HG03045 (cell line): Measurements from ENCODE around the gene NELFB.
"Not testable (repeated sequence)": the region's sequence is repeated elsewhere in the genome, so short reads cannot be mapped to it uniquely, and the experiment has no call there.

Source experiments
- ATAC-seq: cut with Tn5 transposase; IDR thresholded peaks from one replicate; pipeline ENCODE4 v1.9.1; 2021; ENCODE audit warnings: mild to moderate bottlenecking, moderate library complexity; ENCODE audit not compliant: unreplicated experiment

Gene NELFB

DNA sequence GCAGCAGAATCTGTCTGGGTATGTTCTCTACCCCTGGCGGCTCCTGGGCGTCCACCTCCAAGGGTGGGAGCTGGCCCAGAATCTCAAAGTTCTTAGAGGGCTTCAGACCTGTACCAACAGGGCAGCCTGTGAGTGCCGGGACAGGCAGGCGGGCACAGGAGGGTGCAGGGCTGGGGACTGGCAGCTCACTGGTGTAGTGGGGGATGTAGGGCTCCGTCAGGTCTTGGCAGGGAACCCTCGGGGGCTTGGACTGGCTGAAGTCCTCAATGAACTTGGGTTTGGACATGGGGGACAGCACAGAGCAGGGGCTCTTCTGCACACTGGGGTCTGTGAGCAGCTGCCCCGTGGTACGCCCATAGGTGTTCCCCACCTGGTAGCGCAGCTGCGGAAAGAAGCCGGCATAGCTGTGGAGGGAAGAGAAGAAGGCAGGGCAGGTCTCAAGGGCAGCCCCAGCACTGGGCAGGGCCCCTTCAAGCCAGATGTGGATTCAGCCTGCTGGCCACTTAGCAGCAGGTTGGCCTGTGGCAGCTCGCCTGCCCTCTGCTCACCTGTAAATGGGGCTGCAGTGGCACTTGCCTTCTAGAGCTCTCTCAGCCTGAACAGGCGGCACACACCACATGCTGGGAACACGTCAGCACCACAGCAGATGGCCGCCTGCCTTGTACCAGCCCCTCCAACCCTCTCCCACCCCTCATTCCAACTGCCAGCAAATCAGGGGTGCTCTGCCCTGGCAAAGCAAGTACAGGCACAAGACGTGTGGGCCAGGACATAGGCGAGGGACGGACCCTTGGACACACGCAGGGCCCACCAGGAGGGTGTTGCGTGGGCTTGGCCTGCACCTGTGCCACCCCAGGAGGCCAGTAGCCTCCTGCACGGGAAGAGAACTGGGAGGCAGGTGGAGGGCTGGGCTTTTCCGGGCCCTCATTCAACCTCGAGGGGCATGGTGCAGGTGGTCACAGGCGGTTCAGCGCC, 9.4 kb upstream of the NELFB start:
- no peak for ATAC-seq

GRCh38 chr9:137247135-137247915, 7.8 kb upstream of the NELFB start:
- no peak for ATAC-seq

GRCh38 chr9:137247916-137248175, 7.3 kb upstream of the NELFB start:
- no peak for ATAC-seq

GRCh38 chr9:137250329-137251193, 4.6 kb upstream of the NELFB start:
- no peak for ATAC-seq

GRCh38 chr9:137251194-137251461, 4.0 kb upstream of the NELFB start, which contains the start of gene STPG3:
Gene STPG3 (plus strand): TSS chr9:137251286. CDS start chr9:137251287, 1 bp downstream.
- no peak for ATAC-seq

DNA sequence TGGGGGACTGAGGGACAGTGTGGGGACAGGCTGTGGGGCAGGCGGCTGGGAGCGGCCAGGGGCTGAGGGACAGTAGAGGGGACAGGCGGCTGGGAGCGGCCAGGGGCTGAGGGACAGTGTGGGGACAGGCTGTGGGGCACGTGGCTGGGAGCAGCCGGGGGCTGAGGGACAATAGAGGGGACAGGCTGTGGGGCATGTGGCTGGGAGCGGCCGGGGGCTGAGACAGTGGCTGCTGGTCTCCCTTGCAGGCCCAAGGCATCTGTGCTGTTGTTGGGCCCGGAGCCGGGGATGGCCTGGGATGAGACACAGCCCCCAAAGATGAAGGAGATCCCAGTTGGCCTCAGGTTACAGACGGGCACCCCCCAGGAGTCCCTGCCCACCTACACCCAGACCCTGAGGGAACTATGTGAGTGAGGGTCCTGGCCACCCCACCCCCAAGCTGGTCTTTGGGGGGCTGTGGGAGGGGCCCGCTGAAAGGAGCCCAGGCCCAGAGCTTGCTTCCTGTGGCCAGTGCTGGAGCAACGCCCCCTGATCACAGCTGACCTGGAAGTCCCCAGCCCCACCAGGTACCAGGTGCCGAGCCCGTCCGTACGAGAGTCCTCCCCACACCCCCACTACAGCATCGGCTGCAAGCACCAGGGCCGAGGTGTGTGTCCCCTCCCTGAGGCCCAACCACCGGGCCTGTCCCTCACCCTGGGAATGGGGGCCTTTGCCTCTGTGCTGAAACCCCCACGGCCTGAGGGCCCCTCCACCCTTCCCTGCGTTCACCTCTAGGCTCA, 3.4 kb upstream of the NELFB start:
- ATAC-seq, result no peak

DNA sequence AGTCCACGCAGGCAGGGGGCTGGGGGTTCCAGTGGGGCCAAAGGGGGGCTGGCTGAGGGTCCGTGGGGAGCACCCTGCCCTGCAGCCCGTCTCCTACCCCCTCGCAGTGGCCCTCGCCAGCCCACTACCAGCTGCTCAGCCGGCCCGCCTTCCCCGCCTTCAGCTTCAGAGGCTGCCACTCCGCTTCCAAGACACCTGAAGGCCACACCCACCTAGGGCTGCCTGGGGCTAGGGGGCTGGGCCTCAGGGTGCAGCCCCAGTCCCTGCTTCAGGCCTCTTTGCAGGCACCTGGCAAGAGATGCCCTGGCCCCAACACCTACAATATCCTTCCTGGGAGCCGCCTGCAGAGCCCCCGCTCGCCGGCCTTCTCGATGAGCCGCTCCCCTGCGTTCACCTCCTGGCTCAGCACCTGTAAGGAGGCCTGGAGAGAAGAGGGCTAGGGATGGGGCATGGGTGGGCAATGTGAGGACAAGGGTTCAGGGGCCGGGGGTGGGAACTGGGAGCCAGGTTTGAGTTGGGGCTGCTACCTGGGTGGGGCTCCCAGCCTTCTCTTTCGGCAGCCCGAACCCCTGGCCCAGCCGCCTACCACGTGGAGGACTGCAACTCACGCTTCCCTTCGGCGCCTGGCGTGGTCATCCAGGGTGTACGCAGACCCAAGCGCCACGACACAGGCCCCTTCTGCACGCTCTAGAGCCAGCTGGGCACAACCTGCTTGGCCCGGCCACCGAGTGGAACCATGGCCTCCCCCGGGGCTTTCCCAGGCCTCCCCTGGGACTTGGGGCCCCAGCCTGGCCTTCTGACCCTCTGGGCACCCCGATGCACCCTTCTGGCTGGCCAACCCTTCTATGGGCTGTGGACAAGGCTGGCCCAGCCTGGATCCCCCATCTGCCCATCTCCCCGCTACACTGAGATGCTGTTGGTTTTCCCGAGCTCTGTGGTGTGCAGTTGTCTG, 2.3 kb upstream of the NELFB start:
- no peak for ATAC-seq

DNA sequence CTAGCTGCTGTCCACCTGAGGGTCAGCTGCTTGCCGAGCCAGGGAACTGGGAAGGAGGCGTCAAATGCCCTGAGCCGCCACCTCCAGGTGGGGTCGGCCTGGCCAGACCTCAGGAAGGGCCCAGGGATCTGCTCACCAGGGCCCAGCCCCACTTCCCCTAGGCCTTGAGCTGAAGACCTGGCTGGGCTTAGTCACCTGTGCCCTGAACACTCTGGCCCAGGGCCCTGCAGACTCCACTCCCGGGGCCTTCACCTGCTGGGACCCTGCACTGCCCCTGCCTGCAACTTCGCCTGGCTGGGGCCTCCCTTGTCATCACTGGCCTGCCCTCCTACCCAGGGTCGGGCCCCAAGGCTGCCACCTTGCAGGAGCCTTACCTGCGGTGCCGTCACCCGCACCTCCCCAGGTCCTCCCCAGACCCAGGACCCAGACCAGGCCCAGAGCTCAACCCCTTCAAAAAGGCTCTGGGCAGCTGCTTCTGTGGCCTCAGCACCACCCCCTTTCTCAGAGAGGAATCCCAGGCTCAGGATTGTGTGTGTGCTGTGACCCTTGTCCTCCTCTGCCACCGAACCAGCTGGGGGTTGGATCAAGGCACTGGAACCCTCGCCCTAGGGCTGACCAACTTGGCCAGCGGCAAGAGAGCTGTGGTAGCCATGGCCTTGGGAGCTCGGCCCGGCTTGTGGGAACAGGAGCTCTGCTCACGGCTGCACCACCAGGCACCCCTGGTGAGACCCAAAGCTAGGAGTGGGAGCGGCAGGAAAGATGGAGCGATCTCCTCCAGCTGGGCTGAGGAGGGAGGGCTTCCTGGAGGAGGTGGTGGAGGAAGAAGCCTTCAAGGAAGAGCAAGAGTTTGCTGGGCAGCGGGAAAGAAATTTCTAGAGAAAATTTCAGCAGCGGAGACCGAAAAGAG, 1.2 kb upstream of the NELFB start:
- ATAC-seq, result no peak

- peak; percentile 23 for ATAC-seq
These were observed 454 bp downstream of the NELFB start for GRCh38 chr9:137255448-137256114.

DNA sequence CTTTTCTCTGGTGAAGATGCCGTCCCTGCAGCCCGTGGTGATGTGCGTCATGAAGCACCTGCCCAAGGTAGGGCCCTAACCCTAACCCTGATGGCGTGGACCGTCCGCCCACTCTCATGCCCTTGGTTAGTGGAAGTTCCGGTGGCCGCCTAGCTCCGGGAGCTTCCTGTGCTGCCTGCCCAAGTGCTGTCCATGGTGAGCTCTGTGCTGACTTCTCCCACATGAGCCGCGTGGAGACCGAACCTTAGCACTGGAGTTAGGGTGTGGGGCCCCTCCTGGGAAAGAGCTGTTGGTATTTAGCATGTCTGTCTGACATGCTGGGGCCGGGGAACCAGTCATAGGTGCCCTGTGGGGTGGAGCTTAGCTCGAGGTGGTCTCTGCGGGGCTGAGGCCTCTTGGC, 1.2 kb downstream of the NELFB start:
- no peak for ATAC-seq

DNA sequence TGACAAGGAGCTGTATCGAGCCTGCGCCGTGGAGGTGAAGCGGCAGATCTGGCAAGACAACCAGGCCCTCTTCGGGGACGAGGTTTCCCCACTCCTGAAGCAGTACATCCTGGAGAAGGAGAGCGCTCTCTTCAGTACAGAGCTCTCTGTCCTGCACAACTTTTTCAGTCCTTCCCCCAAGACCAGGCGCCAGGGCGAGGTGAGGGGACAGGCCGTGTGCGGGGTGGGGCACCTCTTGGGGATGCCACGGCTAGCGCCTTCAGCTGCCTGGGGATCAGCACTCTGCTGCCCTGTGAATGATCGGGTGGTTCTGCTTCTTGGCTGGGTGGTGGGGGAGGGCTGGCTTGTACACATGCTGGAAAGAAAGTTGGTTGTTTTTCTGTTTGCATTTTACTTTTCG, 1.7 kb downstream of the NELFB start:
- ATAC-seq, result no peak

DNA sequence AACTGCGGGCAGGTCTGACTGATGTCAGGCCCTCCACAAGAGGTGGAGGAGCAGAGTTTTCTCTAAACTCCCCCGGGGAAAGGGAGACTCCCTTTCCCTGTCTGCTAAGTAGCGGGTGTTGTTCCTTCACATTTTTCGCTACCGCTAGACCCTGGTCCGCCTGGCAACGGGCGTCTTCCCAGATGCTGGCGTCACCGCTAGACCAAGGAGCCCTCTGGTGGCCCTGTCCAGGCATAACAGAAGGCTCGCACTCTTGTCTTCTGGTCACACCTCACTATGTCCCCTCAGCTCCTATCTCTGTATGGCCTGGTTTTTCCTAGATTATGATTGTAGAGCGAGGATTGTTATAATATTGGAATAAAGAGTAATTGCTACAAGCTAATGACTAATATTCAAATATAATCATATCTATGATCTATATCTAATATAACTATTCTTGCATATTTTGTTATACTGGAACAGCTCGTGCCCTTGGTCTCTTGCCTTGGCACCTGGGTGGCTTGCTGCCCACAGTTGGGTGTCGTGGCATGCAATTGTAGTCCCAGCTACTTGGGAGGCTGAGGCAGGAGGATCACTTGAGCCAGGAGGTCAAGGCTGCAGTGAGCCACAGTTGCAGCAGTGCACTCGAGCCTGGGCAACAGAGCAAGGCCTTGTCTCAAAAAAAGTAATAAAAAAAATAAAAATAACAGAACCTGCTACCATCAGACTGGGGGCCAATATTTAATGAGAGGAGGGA, 7.2 kb downstream of the NELFB start:
- not testable (repeated sequence) for ATAC-seq

- ATAC-seq, result no peak
These were observed 7.8 kb downstream of the NELFB start for GRCh38 chr9:137262909-137263285.

DNA sequence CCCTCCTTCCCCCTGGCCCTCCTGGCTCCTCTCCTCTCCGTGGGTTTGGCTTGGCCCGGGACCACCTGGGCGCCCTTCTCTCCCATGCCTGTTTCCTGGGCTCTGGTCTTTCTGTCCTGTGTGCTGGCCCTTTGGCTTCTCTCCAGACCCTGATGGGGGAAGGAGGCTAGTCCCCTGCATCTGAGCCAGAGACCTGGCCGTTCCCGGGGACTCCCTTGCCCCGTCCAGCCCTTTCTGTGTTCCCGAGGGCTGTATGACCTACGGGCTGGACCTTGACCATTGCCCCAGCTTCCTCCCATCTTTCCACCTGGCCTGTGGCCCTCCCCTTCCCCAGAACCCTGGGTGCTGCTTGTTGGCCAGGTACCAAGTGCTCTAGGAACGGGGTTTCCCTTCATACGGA, 8.4 kb downstream of the NELFB start:
- ATAC-seq, result no peak

DNA sequence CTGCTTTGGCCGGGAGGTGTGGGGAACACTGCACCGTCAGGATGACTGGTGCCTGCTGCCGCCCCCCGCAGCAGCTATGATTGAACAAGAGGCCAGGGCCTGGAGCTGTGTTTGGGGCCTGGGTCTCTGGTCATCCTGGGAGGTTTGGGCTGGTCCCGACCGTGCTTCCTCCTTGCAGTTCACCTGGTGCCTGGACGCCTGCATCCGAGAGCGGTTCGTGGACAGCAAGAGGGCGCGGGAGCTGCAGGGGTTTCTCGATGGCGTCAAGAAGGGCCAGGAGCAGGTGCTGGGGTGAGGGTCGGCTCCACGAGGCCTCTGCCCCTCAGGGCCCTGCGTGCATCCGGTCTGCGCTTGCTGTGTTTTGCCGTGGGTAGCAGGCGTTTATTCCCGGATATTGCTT, 8.9 kb downstream of the NELFB start:
- no peak for ATAC-seq

GRCh38 chr9:137265496-137266161, 10.5 kb downstream of the NELFB start:
- no peak for ATAC-seq

DNA sequence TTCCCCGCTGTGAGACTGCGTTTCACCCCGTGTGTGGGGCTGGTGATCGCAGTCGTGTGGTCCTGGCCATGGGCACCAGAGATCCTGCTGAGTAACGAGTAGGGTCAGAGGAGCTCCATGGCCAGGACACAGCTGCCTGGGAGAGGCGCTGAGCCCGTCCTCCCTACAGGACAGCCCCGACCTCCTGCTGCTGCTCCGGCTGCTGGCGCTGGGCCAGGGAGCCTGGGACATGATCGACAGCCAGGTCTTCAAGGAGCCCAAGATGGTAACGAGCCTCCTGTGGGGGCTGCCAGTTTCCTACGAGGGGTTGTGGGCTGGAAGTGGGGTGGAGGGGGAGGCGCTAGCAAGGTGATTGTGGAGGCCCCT, 11.0 kb downstream of the NELFB start:
- no peak for ATAC-seq
